K562 (cell line): Measurements from ENCODE around the gene FAM120C. TPM values are rescaled to one million over a fixed set of nuclear protein-coding genes. Genes with fewer than 3 reads are reported as not detected.

Experiments
- ATAC-seq: fragments of 200-7000 bp; cut with Tn5 transposase; 3 replicates; pipeline ENCODE4 v1.9.1; 2020; ENCODE audit warnings: moderate library complexity
- BruUV-seq: library from RNA; stranded (reverse); fragments of 400-500 nt; replicated peaks from 2 replicates; lab custom pipeline; 2021; lab: Mats Ljungman, UMichigan
- CTCF ChIA-PET: fragments of 300-600 bp; formaldehyde crosslinking; extraction: SDS; loops from one replicate; lab custom pipeline; 2021; ENCODE audit warnings: low intra/inter-chr PET ratio; lab: Yijun Ruan, JAX
- POLR2A ChIA-PET: fragments of 300-600, 350-650 bp; sonication (Branson Sonifier 250); formaldehyde crosslinking; extraction: SDS; loops from one replicate; lab custom pipeline; 2021; ENCODE audit warnings: antibody characterized with exemption, inconsistent platforms; lab: Yijun Ruan, JAX
- DNase-seq, 4 experiments: peaks; one replicate each; pipeline versions ENCODE4 v3.0.0 to v3.0.0-alpha.2; 2011 to 2018; ENCODE audit warnings: low spot score in 3 of 4, mixed read lengths in 3 of 4; ENCODE audit errors: extremely low read depth in 1 of 4
- FAIRE-seq: peaks from 2 replicates; lab custom pipeline; 2011; peaks lifted over from hg19 to GRCh38; lab: Jason Lieb, UNC
- H2AFZ ChIP-seq: 2 replicates; pipeline ENCODE4 v1.6.0; 2011; ENCODE audit warnings: low read depth, low read length, control low read depth, inconsistent platforms
- H3K27ac ChIP-seq: fragments of 200-600 bp; 3 replicates; pipeline ENCODE4 v1.8.0; 2011; ENCODE audit warnings: low read depth, mild to moderate bottlenecking, control low read depth, inconsistent platforms, low read length, moderate library complexity, mixed read lengths; ENCODE audit errors: extremely low read depth
- H3K27me3 ChIP-seq, 2 experiments: fragments of 300-600 bp in 1 of 2; 2 replicates in 1 of 2; 3 replicates in 1 of 2; pipeline versions ENCODE4 v1.6.0 to v1.8.0; 2011; ENCODE audit warnings: inconsistent platforms in 2 of 2, low read length in 2 of 2, mild to moderate bottlenecking in 1 of 2, mixed read lengths in 1 of 2, moderate library complexity in 1 of 2; ENCODE audit not compliant: control insufficient read depth in 2 of 2, insufficient read depth in 2 of 2
- H3K36me3 ChIP-seq: fragments of 300-600 bp; 3 replicates; pipeline ENCODE4 v1.8.0; 2011; ENCODE audit warnings: mild to moderate bottlenecking, low read length, inconsistent platforms; ENCODE audit not compliant: control insufficient read depth, insufficient read depth
- H3K4me1 ChIP-seq, 2 experiments: fragments of 200-600 bp in 1 of 2; replicated peaks in 1 of 2; 2 replicates in 1 of 2; 3 replicates in 1 of 2; pipeline versions ENCODE4 v1.5.1 to v1.8.0; 2011; ENCODE audit warnings: inconsistent platforms in 2 of 2, low read length in 2 of 2, mild to moderate bottlenecking in 1 of 2, mixed read lengths in 1 of 2, moderate library complexity in 1 of 2; ENCODE audit not compliant: control insufficient read depth in 2 of 2, insufficient read depth in 2 of 2
- H3K4me2 ChIP-seq: 2 replicates; pipeline ENCODE4 v1.6.1; 2011; ENCODE audit warnings: low read length, control low read depth, inconsistent platforms, mixed read lengths; ENCODE audit not compliant: insufficient read depth
- H3K4me3 ChIP-seq: fragments of 200-600 bp; sonication (generic), shearing (Covaris generic); 2 replicates; pipeline ENCODE4 v1.5.1; 2016; ENCODE audit warnings: control low read depth, inconsistent platforms
- H3K79me2 ChIP-seq: fragments of 200-600 bp; 3 replicates; pipeline ENCODE4 v1.8.0; 2011; ENCODE audit warnings: low read length, inconsistent platforms; ENCODE audit not compliant: control insufficient read depth, insufficient read depth
- H3K9ac ChIP-seq, 2 experiments: 2 replicates each; pipeline versions ENCODE4 v1.6.0 to v1.6.1; 2011; ENCODE audit warnings: low read depth in 2 of 2, low read length in 2 of 2, control low read depth in 1 of 2, inconsistent platforms in 1 of 2, mild to moderate bottlenecking in 1 of 2, mixed read lengths in 1 of 2; ENCODE audit not compliant: insufficient read depth in 1 of 2
- H3K9me1 ChIP-seq: one replicate; pipeline ENCODE4 v1.6.0; 2011; ENCODE audit warnings: inconsistent platforms, mild to moderate bottlenecking, low read length, moderate library complexity; ENCODE audit not compliant: control insufficient read depth, insufficient read depth
- H3K9me3 ChIP-seq: replicated peaks from 2 replicates; pipeline ENCODE4 v1.5.1; 2011; ENCODE audit warnings: low read depth, low read length, inconsistent platforms; ENCODE audit not compliant: control insufficient read depth, insufficient read depth
- H4K20me1 ChIP-seq: replicated peaks from 2 replicates; pipeline ENCODE4 v1.6.1; 2011; ENCODE audit warnings: low read length, inconsistent platforms, mixed read lengths; ENCODE audit not compliant: control insufficient read depth, insufficient read depth
- BCLAF1 ChIP-seq, 2 experiments: fragments of 450-650 bp in 1 of 2; IDR thresholded peaks; 2 replicates each; pipeline ENCODE4 v1.6.1; 2011 to 2017; ENCODE audit warnings: low read depth in 2 of 2, antibody characterized with exemption in 1 of 2, borderline replicate concordance in 1 of 2, low read length in 1 of 2, mild to moderate bottlenecking in 1 of 2, mixed read lengths in 1 of 2; ENCODE audit not compliant: control insufficient read depth in 1 of 2
- FOSL1 ChIP-seq: fragments of 200-800 bp; sonication (Bioruptor generic); conservative IDR thresholded peaks from 2 replicates; pipeline ENCODE4 v1.6.1; 2016; ENCODE audit warnings: missing genetic modification characterization, missing compliant biosample characterization
- PPARD ChIP-seq: fragments of 250-450 bp; sonication (Bioruptor Pico); IDR thresholded peaks from 2 replicates; pipeline ENCODE4 v1.8.0; 2022; ENCODE audit warnings: inconsistent platforms, mild to moderate bottlenecking, moderate library complexity
- RHOXF2B ChIP-seq: fragments of 250-450 bp; sonication (Bioruptor Pico); conservative IDR thresholded peaks from 2 replicates; pipeline ENCODE4 v1.5.1; 2021
- TCF7L2 ChIP-seq: fragments of 150-350 bp; IDR thresholded peaks from 2 replicates; pipeline ENCODE4 v1.6.1; 2016; ENCODE audit warnings: low read depth, mild to moderate bottlenecking, low read length, moderate library complexity
- ZBTB2 ChIP-seq: fragments of 450-650 bp; IDR thresholded peaks from 2 replicates; pipeline ENCODE4 v1.6.1; 2016; ENCODE audit warnings: antibody characterized with exemption
- ZMIZ1 ChIP-seq, 2 experiments: fragments of 150-350 bp in 1 of 2; IDR thresholded peaks; 2 replicates each; pipeline ENCODE4 v1.6.1; 2012 to 2016; ENCODE audit warnings: low read depth in 2 of 2, low read length in 2 of 2, mild to moderate bottlenecking in 1 of 2, moderate library complexity in 1 of 2
- WGBS: fragments of 100-300 bp; shearing (Covaris generic); methylation state at CpG from one replicate; pipeline ENCODE4 v1.1.6; 2016; ENCODE audit warnings: low coverage, mixed read lengths; ENCODE audit not compliant: insufficient coverage; ENCODE audit errors: missing lambda C conversion rate; 5-methylcytosine and 5-hydroxymethylcytosine counted together
- in situ Hi-C: fragments of 300-500 bp; cut with MboI; formaldehyde crosslinking; loops from 4 replicates; pipeline ENCODE4 v1.15.0; 2018; ENCODE audit warnings: inconsistent platforms, mixed read lengths
- intact Hi-C: fragments of 100-400 bp; cut with micrococcal nuclease; formaldehyde crosslinking; loops from 2 replicates; pipeline ENCODE4 v1.14.2; 2022
- polyA plus RNA-seq, 8 experiments: library from polyadenylated mRNA; depleted of rRNA in 4 of 8; stranded (reverse) in 5 of 8; unstranded in 3 of 8; fragments of >200 nt; fragmentation: Nextera tagmentation in 2 of 8; fragmentation: Illumina TruSeq in 1 of 8; extraction: Ambion mirVana in 2 of 8; extraction: Trizol in 1 of 8; gene quantifications; 2 replicates each; pipeline versions ENCODE4 v1.2.1 to v1.2.3, GENCODE V29; 2011 to 2014; ENCODE audit warnings: inconsistent platforms in 1 of 8, missing spikeins in 1 of 8
- total RNA-seq, 7 experiments: library from RNA; depleted of rRNA in 6 of 7; stranded (reverse); fragments of >200 nt in 6 of 7; fragmentation: Illumina TruSeq in 2 of 7; extraction: Trizol in 2 of 7; gene quantifications; 2 replicates each; pipeline versions ENCODE4 v1.2.1 to v1.2.3, GENCODE V29; 2011 to 2021; ENCODE audit warnings: low replicate concordance in 1 of 7

The FAM120C gene
- total and polyA plus RNA-seq, 9 of the 15 experiments (the other 6 are each of a cell fraction or from before 2014, with no cell fraction given), result 0.21 to 6.7 (median 2.1) TPM

GRCh38 chrX:54093159-54093558 lies 89.9 kb downstream of the FAM120C start:
- in situ Hi-C loops (no loop called here), intact Hi-C loops (no loop called here)
- Histone ChIP-seq H3K9me3 (no peaks in the 10 kb centered on the region), H3K4me2 (no peak overlapping the region), H3K27ac (no peak overlapping the region), H3K4me3 (no peak overlapping the region), H3K27me3 (no peaks in the 10 kb centered on the region), H4K20me1 (no peaks in the 10 kb centered on the region), H2AFZ (no peak overlapping the region), H3K79me2 (no peaks in the 10 kb centered on the region), H3K9ac (no peak overlapping the region), H3K9me1 (no peaks in the 10 kb centered on the region), H3K36me3 (no peaks in the 10 kb centered on the region), H3K4me1 (no peaks in the 10 kb centered on the region)
- DNase-seq (no peak), FAIRE-seq (no peak), ATAC-seq (no peak)
- no peak for TF ChIP-seq ZBTB2
- TF ChIP-seq PPARD (CRISPR knock-in tag), result no peak
- no peak for TF ChIP-seq FOSL1
- POLR2A ChIA-PET, result interaction anchor here (0.7 kb wide), 1 partner anchor 186 kb away, joined by 4 read pairs; no protein-coding TSS in a partner anchor
- 0% methylated on average over 1 of the region's 1 CpG for WGBS
- CTCF ChIA-PET, result no interaction called here
- no TSS peak for BruUV-seq

GRCh38 chrX:54090880-54091279 lies 92.2 kb downstream of the FAM120C start:
- POLR2A ChIA-PET, result interaction anchor here (1.5 kb wide), 1 partner anchor 10 kb away, joined by 3 read pairs; no protein-coding TSS in a partner anchor
- TF ChIP-seq RHOXF2B (CRISPR knock-in tag) (no peak), TCF7L2 (no peak), ZMIZ1 (IDR thresholded peaks at IDR 0.05; ENCODE audit: low read depth in 2 of 2, low read length in 2 of 2) (no peak), BCLAF1 (IDR thresholded peaks at IDR 0.05; ENCODE audit: borderline replicate concordance in 1 of 2, control insufficient read depth in 1 of 2, low read depth in 2 of 2, low read length in 1 of 2) (no peak)

More at GRCh38 chrX:54090880-54091279, 92.2 kb downstream of the FAM120C start:
- ATAC-seq (no peak), DNase-seq (no peak), FAIRE-seq (no peak)
- H3K4me3 ChIP-seq, result no peak overlapping the region
- H3K9ac ChIP-seq, result no peak overlapping the region
- no peaks in the 10 kb centered on the region; a peak in 1 of 5 replicates for H3K27me3 ChIP-seq
- no peaks in the 10 kb centered on the region for H3K36me3 ChIP-seq
- H3K4me1 ChIP-seq, result no peaks in the 10 kb centered on the region
- no peaks in the 10 kb centered on the region for H3K9me3 ChIP-seq
- H3K79me2 ChIP-seq, result no peaks in the 10 kb centered on the region
- H3K4me2 ChIP-seq, result no peak overlapping the region
- intact Hi-C loops (no loop called here), in situ Hi-C loops (no loop called here)
- no peaks in the 10 kb centered on the region for H3K9me1 ChIP-seq
- no peak overlapping the region for H2AFZ ChIP-seq
- whole genome bisulfite sequencing, result 5% methylated on average over 2 of the region's 2 CpGs
- H3K27ac ChIP-seq, result no peak overlapping the region
- H4K20me1 ChIP-seq, result no peaks in the 10 kb centered on the region
- BruUV-seq, result no TSS peak
- CTCF ChIA-PET, result no interaction called here
